ENCODE measurements around the gene OSBPL6. TPM values are rescaled to one million over a fixed set of nuclear protein-coding genes. Genes with fewer than 3 reads are reported as not detected.

The OSBPL6 gene
- total and polyA plus RNA-seq, 2 donors from 2014 or later: 0.91 to 1.4 TPM

DNA sequence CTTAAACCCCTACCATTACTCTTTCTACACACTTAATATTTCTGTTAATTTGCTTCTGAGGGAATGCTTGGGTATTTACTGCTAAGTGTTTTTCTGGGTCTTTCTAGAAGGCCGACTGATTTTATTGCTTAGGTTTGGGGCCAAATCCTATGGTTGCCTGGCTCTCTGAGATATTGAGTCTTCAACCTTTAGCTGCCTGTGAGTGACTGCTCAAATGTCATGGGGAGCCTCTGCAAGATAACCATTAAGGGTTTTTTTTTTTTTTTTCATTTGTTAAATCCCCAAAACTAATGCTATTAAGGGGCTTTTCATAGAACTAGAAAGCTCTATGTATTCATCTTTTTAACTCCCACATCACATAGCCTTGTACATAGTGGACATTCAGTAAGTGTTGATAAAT lies 5.0 kb downstream of the OSBPL6 start:
- FAIRE-seq: no peak
- H3K4me3 ChIP-seq (ENCODE audit: low read length in 3 of 3): no peak overlapping the region

DNA sequence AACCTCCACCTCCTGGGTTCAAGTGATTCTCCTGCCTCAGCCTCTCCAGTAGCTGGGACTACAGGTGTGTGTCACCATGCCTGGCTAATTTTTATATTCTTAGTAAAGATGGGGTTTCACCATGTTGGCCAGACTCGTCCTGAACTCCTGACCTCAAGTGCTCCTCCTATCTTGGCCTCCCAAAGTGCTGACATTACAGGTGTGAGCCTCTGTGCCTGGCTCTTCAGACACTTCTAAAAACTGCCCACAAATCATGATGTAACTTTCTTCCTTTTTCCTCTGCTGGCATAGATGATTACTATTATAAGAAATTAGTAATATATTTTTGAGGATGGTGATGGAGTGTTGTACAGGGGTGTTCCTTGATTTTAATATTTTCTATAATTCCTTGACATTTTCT lies 6.0 kb downstream of the OSBPL6 start:
- Histone ChIP-seq H3K27ac (ENCODE audit: low read depth in 2 of 2, low read length in 2 of 2) (no peak overlapping the region), H3K36me3 (ENCODE audit: control insufficient read depth in 2 of 3, insufficient read depth in 3 of 3, low read length in 3 of 3) (no peaks in the 10 kb centered on the region), H3K27me3 (ENCODE audit: control insufficient read depth, insufficient read depth, low read length) (no peaks in the 10 kb centered on the region), H3K4me3 (ENCODE audit: low read length in 3 of 3) (no peak overlapping the region), H3K9me3 (ENCODE audit: control insufficient read depth in 2 of 3, insufficient read depth in 1 of 3, low read length in 3 of 3) (no peaks in the 10 kb centered on the region), H3K9ac (ENCODE audit: low read length in 3 of 3) (no peak overlapping the region), H3K4me1 (ENCODE audit: control insufficient read depth in 2 of 3, insufficient read depth in 2 of 3, low read depth in 1 of 3, low read length in 3 of 3) (no peaks in the 10 kb centered on the region)
- no peak for FAIRE-seq
- intact Hi-C loops (cut with DNase I): no loop called here
- DNase-seq: no peak
- TF ChIP-seq, protein P1, sequence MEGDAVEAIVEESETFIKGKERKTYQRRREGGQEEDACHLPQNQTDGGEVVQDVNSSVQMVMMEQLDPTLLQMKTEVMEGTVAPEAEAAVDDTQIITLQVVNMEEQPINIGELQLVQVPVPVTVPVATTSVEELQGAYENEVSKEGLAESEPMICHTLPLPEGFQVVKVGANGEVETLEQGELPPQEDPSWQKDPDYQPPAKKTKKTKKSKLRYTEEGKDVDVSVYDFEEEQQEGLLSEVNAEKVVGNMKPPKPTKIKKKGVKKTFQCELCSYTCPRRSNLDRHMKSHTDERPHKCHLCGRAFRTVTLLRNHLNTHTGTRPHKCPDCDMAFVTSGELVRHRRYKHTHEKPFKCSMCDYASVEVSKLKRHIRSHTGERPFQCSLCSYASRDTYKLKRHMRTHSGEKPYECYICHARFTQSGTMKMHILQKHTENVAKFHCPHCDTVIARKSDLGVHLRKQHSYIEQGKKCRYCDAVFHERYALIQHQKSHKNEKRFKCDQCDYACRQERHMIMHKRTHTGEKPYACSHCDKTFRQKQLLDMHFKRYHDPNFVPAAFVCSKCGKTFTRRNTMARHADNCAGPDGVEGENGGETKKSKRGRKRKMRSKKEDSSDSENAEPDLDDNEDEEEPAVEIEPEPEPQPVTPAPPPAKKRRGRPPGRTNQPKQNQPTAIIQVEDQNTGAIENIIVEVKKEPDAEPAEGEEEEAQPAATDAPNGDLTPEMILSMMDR (IDR thresholded peaks at IDR 0.05; ENCODE audit: borderline replicate concordance, extremely low read depth, insufficient read depth): no peak

More for the DNA sequence above, 5.0 kb downstream of the OSBPL6 start:
- H3K36me3 ChIP-seq (ENCODE audit: control insufficient read depth in 2 of 3, insufficient read depth in 3 of 3, low read length in 3 of 3): no peaks in the 10 kb centered on the region
- TF ChIP-seq, protein P1 (IDR thresholded peaks at IDR 0.05; ENCODE audit: borderline replicate concordance, extremely low read depth, insufficient read depth): no peak
- no peak for DNase-seq
- no peaks in the 10 kb centered on the region for H3K4me1 ChIP-seq (ENCODE audit: control insufficient read depth in 2 of 3, insufficient read depth in 2 of 3, low read depth in 1 of 3, low read length in 3 of 3)
- no peaks in the 10 kb centered on the region for H3K9me3 ChIP-seq (ENCODE audit: control insufficient read depth in 2 of 3, insufficient read depth in 1 of 3, low read length in 3 of 3)
- no peaks in the 10 kb centered on the region for H3K27me3 ChIP-seq (ENCODE audit: control insufficient read depth, insufficient read depth, low read length)
- no peak overlapping the region for H3K9ac ChIP-seq (ENCODE audit: low read length in 3 of 3)
- no peak overlapping the region for H3K27ac ChIP-seq (ENCODE audit: low read depth in 2 of 2, low read length in 2 of 2)
- intact Hi-C loops (cut with DNase I): no loop called here

DNA sequence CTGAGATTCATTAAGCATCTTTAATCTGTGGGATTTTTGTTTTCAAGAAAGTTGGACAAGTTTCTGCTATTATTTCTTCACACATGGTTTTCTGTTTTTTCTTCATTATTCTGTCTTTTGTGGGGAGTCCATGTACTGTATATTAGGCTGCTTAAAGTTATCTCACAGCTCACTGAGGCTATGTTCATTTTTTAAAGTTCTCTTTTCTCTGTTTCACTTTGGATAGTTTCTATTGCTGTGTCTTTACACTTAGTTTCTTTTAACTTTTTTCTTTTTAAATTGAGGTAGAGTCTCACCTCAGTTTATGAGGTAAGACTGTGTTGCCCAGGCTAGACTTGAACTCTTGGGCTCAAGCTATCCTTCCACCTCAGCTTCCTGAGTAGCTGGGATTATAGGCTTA lies 8.6 kb downstream of the OSBPL6 start:
- no peaks in the 10 kb centered on the region for H3K9me3 ChIP-seq (ENCODE audit: control insufficient read depth in 2 of 3, insufficient read depth in 1 of 3, low read length in 3 of 3)
- FAIRE-seq (no peak), DNase-seq (no peak)
- no peak overlapping the region for H3K4me3 ChIP-seq (ENCODE audit: low read length in 3 of 3)
- H3K4me1 ChIP-seq (ENCODE audit: control insufficient read depth in 2 of 3, insufficient read depth in 2 of 3, low read depth in 1 of 3, low read length in 3 of 3): no peaks in the 10 kb centered on the region
- no peak overlapping the region for H3K27ac ChIP-seq (ENCODE audit: low read depth in 2 of 2, low read length in 2 of 2)
- H3K36me3 ChIP-seq (ENCODE audit: control insufficient read depth in 2 of 3, insufficient read depth in 3 of 3, low read length in 3 of 3): no peaks in the 10 kb centered on the region
- intact Hi-C loops (cut with DNase I): no loop called here
- TF ChIP-seq, protein P1 (IDR thresholded peaks at IDR 0.05; ENCODE audit: borderline replicate concordance, extremely low read depth, insufficient read depth): no peak
- no peaks in the 10 kb centered on the region for H3K27me3 ChIP-seq (ENCODE audit: control insufficient read depth, insufficient read depth, low read length)
- no peak overlapping the region for H3K9ac ChIP-seq (ENCODE audit: low read length in 3 of 3)

DNA sequence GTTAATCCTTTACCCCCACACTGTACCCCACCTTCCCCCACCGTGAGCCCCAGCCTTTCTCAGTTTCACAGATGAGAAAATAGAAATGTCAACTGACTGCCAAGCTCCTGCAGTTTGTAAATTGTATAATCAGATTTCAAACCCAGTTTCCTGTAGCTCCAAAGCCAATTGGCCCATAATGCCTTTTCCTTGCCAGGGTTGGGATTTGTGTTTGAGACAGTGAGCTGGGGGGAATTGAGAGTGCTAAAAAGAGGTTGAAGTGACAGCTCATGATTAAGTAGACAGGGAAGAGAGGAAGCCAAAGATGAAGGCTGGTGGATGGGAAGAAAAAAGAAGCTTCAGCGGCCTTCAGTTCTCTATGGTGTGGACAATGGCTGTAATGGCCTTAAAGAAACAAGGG lies 10.7 kb downstream of the OSBPL6 start:
- no peaks in the 10 kb centered on the region for H3K4me1 ChIP-seq (ENCODE audit: control insufficient read depth in 2 of 3, insufficient read depth in 2 of 3, low read depth in 1 of 3, low read length in 3 of 3)
- H3K9ac ChIP-seq (ENCODE audit: low read length in 3 of 3): no peak overlapping the region
- FAIRE-seq: no peak
- no peak overlapping the region for H3K27ac ChIP-seq (ENCODE audit: low read depth in 2 of 2, low read length in 2 of 2)
- DNase-seq: no peak
- H3K27me3 ChIP-seq (ENCODE audit: control insufficient read depth, insufficient read depth, low read length): no peaks in the 10 kb centered on the region
- no peaks in the 10 kb centered on the region for H3K36me3 ChIP-seq (ENCODE audit: control insufficient read depth in 2 of 3, insufficient read depth in 3 of 3, low read length in 3 of 3)
- no peak overlapping the region for H3K4me3 ChIP-seq (ENCODE audit: low read length in 3 of 3)
- TF ChIP-seq, protein P1 (IDR thresholded peaks at IDR 0.05; ENCODE audit: borderline replicate concordance, extremely low read depth, insufficient read depth): no peak
- no peaks in the 10 kb centered on the region for H3K9me3 ChIP-seq (ENCODE audit: control insufficient read depth in 2 of 3, insufficient read depth in 1 of 3, low read length in 3 of 3)
- intact Hi-C loops (cut with DNase I): no loop called here

All from kidney (tissue), 14 donors.